AG04449 (cell line): Measurements from ENCODE around the gene LRBA.
"Not testable (repeated sequence)": the region's sequence is repeated elsewhere in the genome, so short reads cannot be mapped to it uniquely, and the experiment has no call there.

Source experiments
- CTCF ChIA-PET: fragments of 350-600 bp; formaldehyde crosslinking; extraction: SDS; loops from one replicate; lab custom pipeline; 2021; ENCODE audit warnings: antibody characterized with exemption; lab: Yijun Ruan, JAX
- POLR2A ChIA-PET: fragments of 400-600, 350-600 bp; formaldehyde crosslinking; extraction: SDS; loops from one replicate; lab custom pipeline; 2020; ENCODE audit warnings: antibody characterized with exemption, inconsistent platforms; lab: Yijun Ruan, JAX
- DNase-seq: peaks from one replicate; pipeline ENCODE4 v3.0.0-alpha.2; 2010; ENCODE audit warnings: low read depth, low spot score
- H3K4me3 ChIP-seq: 2 replicates; pipeline ENCODE4 v1.5.1; 2011; ENCODE audit warnings: low read depth, mild to moderate bottlenecking, control low read depth, low read length
- CTCF ChIP-seq: IDR thresholded peaks from one replicate; pipeline ENCODE4 v1.5.1; 2011; ENCODE audit warnings: mild to moderate bottlenecking, moderate library complexity, low read length, control low read depth, inconsistent platforms; ENCODE audit not compliant: insufficient read depth; ENCODE audit errors: missing control alignments

LRBA gene

GRCh38 chr4:150938417-150938816 lies 76.7 kb downstream of the LRBA start:
- POLR2A ChIA-PET, result no interaction called here
- DNase-seq, result no peak
- no peak for TF ChIP-seq CTCF
- no peak overlapping the region for H3K4me3 ChIP-seq
- CTCF ChIA-PET, result no interaction called here

GRCh38 chr4:150934022-150934421 lies 81.1 kb downstream of the LRBA start:
- ChIA-PET POLR2A (no interaction called here), CTCF (no interaction called here)
- TF ChIP-seq CTCF, result no peak
- no peak overlapping the region for H3K4me3 ChIP-seq
- no peak for DNase-seq

GRCh38 chr4:150931796-150932195 lies 83.3 kb downstream of the LRBA start:
- H3K4me3 ChIP-seq, result no peak overlapping the region
- TF ChIP-seq CTCF, result no peak
- CTCF ChIA-PET, result no interaction called here
- no peak for DNase-seq
- POLR2A ChIA-PET, result no interaction called here

- POLR2A ChIA-PET, result no interaction called here
- CTCF ChIA-PET, result no interaction called here
- no peak for DNase-seq
- H3K4me3 ChIP-seq, result no peak overlapping the region
- TF ChIP-seq CTCF, result no peak
These were observed 84.1 kb downstream of the LRBA start for GRCh38 chr4:150931005-150931404.

GRCh38 chr4:150923945-150924344 lies 91.1 kb downstream of the LRBA start:
- DNase-seq, result no peak
- ChIA-PET CTCF (no interaction called here), POLR2A (no interaction called here)
- H3K4me3 ChIP-seq, result no peak overlapping the region
- TF ChIP-seq CTCF, result no peak

GRCh38 chr4:150921486-150921885 lies 93.6 kb downstream of the LRBA start:
- H3K4me3 ChIP-seq, CTCF ChIA-PET, DNase-seq, POLR2A ChIA-PET: not testable (repeated sequence)

- CTCF ChIA-PET, H3K4me3 ChIP-seq, POLR2A ChIA-PET, DNase-seq: not testable (repeated sequence)
These were observed 96.5 kb downstream of the LRBA start for GRCh38 chr4:150918562-150918961.
